ENCODE results near the gene PTPN14.
"Not testable (repeated sequence)": the region's sequence is repeated elsewhere in the genome, so short reads cannot be mapped to it uniquely, and the experiment has no call there.

Gene PTPN14

DNA sequence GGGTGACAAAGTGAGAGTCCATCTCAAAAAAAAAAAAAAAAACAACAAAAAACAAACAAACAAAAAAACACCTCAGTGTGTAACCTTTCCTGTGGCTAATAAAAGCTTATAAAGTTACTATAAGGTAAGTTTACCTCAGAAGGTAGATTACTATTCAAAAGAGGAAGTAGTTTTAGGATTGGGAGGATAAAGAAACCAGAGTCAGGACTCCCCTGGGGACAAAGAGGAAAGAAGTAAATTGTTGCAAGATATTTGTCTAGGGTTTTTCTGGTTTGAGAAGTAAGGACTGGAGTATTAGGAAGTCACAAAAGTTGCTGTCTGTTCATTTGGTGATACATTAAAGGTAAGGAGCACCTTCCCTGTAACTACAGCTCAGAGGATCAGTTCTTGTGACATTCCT lies 27.8 kb upstream of the PTPN14 start:
- peaks cover 13% of the 10 kb centered on the region for H3K9me3 ChIP-seq
- no peaks in the 10 kb centered on the region for H3K4me1 ChIP-seq
- in situ Hi-C loops (cut with MboI; ENCODE audit: low sequenced_read_pairs) = loop anchor here (25.0 kb wide), 1 partner anchor 367 kb away; no protein-coding TSS in a partner anchor
- no peaks in the 10 kb centered on the region for H3K27me3 ChIP-seq (ENCODE audit: low read depth)
- H3K4me3 ChIP-seq = no peak overlapping the region
- no peaks in the 10 kb centered on the region for H3K36me3 ChIP-seq (replicated peaks)
- DNase-seq (ENCODE audit: low spot score in 2 of 2) = no peak

DNA sequence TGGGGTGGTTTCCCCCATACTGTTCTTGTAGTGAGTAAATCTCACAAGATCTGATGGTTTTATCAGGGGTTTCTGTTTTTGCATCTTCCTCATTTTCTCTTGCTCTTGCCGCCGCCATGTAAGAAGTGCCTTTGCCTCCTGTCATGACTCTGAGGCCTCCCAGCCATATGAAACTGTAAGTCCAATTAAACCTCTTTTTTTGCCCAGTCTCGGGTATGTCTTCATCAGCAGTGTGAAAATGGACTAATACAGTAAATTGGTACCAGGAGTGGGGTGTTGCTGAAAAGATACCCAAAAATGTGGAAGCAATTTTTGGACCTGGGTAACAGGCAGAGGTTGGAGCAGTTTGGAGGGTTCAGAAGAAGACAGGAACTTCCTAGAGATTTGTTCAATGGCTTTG lies 24.7 kb upstream of the PTPN14 start:
- not testable (repeated sequence) for DNase-seq (ENCODE audit: low spot score in 2 of 2); H3K4me1 ChIP-seq; H3K4me3 ChIP-seq; H3K27me3 ChIP-seq (ENCODE audit: low read depth); H3K36me3 ChIP-seq (replicated peaks)
- peaks cover 13% of the 10 kb centered on the region for H3K9me3 ChIP-seq
- in situ Hi-C loops (cut with MboI; ENCODE audit: low sequenced_read_pairs) = loop anchor here (25.0 kb wide), 1 partner anchor 364 kb away; no protein-coding TSS in a partner anchor

DNA sequence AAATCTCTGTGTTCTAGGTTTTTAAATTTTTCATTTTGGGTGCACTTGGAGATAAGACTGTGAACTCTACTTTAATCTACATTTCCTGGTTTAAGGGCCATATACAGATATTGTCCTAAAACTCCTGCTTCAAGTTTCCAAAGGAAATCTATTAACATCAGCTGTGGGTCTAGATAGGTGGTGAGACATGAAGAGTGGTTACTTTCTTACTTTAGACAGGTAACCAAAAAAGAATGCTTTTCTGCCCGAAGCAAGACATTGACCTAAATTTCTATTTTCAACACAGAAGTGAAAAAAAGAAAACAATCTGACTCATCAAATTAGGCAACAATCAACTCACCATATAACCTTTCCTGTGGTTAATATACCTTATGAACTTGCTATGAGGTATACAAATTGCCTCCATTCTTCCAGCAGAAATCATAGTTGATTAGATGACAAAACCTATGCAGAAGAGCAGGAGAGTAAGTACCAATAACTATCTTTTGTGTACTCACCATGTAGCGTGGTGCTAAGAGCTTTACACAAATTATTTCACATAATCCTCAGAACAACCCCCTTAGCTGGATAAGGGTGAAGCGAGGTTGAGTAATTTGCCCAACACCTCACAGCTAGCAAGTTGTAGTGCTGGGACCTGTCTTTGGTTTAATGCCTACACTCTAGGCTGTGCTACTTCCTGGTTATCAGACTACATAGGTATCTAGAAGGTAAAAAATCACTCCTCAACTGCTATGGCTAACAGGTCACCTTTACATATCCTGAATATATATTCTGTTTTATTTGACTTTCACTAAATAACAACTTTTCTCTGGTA lies 23.4 kb upstream of the PTPN14 start:
- in situ Hi-C loops (cut with MboI; ENCODE audit: low sequenced_read_pairs) = loop anchor here (25.0 kb wide), 1 partner anchor 363 kb away; no protein-coding TSS in a partner anchor
- H3K4me3 ChIP-seq = no peak overlapping the region
- DNase-seq (ENCODE audit: low spot score in 2 of 2) = no peak
- peaks cover 13% of the 10 kb centered on the region for H3K9me3 ChIP-seq
- no peaks in the 10 kb centered on the region for H3K36me3 ChIP-seq (replicated peaks)
- no peaks in the 10 kb centered on the region for H3K4me1 ChIP-seq
- H3K27me3 ChIP-seq (ENCODE audit: low read depth) = no peaks in the 10 kb centered on the region; the same call in 1 of the 2 replicates

DNA sequence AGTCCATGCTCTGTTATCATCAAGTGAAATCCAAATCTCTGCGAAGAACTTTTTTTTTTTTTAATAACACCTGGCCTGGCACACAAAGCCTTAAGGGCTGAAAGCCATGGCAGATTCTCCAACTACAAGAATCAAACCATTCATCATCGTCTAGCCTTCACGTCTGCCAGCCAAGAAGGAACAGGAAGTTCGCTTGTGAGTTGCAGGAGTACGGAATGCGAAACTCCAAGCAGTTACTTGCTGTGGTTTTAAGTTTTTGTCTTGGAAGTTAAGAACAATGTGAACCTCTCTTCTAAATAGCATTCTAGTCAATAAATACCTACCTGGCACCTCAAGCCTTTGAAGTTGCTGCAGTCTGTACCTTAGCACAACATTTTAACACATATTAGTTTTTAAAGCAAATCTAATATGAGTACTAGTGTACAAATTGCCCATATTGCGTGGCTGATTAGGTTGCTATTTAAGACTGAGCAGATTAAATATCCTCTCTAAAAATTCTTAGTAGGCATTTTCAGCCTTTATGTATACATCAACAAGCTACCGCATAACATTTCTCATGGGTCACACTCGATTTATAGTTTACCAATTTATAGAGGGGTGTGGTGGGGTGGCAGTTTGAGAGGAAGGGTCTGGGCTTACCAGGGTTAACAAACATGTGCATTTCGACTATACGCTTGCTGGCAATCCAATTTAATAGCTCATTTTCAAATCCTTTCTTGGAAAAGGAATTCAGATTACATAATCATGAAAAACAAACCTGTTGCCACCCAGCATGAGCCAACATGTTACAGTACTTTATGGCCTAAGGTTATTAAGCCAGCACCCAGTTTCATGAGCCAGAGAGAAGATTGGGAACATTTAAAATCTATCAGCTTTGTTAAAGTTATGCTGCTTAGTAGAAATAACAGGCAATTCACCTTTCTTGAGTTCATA lies 22.2 kb upstream of the PTPN14 start:
- Histone ChIP-seq H3K9me3 (peaks cover 13% of the 10 kb centered on the region), H3K4me1 (no peaks in the 10 kb centered on the region), H3K36me3 (replicated peaks) (no peaks in the 10 kb centered on the region), H3K4me3 (no peak overlapping the region), H3K27me3 (ENCODE audit: low read depth) (no peaks in the 10 kb centered on the region; the same call in 1 of the 2 replicates)
- no peak for DNase-seq (ENCODE audit: low spot score in 2 of 2)
- in situ Hi-C loops (cut with MboI; ENCODE audit: low sequenced_read_pairs) = no loop called here

DNA sequence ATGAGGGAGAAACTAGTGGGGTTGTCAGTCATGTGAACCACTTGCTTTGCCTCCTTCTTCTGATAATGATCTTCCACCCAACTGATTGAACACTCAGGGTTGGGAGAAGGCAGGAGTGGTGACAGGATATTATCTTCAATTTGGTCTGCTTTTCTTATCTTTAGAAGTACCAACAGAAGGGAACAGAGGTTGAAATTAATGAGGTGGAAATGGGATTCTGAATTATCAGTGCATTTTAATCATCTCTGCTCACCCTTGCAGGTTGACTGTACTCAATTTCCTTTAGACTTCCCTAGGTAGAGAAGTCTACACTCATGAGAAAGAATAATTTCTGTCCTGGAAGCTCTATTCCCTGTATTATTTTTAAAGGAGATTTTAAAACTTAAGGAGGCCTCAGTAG lies 19.9 kb upstream of the PTPN14 start:
- Histone ChIP-seq H3K36me3 (replicated peaks) (no peaks in the 10 kb centered on the region), H3K27me3 (ENCODE audit: low read depth) (no peaks in the 10 kb centered on the region; the same call in 1 of the 2 replicates), H3K4me1 (no peaks in the 10 kb centered on the region), H3K9me3 (peaks cover 5% of the 10 kb centered on the region), H3K4me3 (no peak overlapping the region)
- no peak for DNase-seq (ENCODE audit: low spot score in 2 of 2)
- in situ Hi-C loops (cut with MboI; ENCODE audit: low sequenced_read_pairs) = no loop called here

DNA sequence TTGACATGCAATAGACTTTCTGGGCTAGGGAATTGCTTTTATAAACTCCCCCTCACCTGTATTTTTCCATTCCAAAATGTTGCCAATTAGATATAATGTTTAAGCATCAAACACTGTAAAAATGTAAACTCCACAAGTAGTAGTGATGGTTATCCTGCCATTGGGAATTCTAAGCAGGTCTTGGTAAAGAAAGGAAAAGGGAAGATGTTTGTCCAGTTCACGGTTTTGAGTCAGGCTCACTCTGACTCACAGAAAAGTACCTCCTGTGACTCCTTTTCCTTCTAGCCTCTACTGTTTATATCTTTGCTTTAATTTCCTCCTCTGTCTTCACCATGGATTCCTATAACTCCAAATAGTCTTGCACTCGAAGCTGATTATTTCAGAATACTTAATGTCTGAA lies 19.0 kb upstream of the PTPN14 start:
- Histone ChIP-seq H3K4me3 (no peak overlapping the region), H3K4me1 (no peaks in the 10 kb centered on the region), H3K9me3 (no peaks in the 10 kb centered on the region), H3K27me3 (ENCODE audit: low read depth) (peaks cover under 1% of the 10 kb centered on the region), H3K36me3 (replicated peaks) (no peaks in the 10 kb centered on the region)
- no peak for DNase-seq (ENCODE audit: low spot score in 2 of 2)
- in situ Hi-C loops (cut with MboI; ENCODE audit: low sequenced_read_pairs) = no loop called here

DNA sequence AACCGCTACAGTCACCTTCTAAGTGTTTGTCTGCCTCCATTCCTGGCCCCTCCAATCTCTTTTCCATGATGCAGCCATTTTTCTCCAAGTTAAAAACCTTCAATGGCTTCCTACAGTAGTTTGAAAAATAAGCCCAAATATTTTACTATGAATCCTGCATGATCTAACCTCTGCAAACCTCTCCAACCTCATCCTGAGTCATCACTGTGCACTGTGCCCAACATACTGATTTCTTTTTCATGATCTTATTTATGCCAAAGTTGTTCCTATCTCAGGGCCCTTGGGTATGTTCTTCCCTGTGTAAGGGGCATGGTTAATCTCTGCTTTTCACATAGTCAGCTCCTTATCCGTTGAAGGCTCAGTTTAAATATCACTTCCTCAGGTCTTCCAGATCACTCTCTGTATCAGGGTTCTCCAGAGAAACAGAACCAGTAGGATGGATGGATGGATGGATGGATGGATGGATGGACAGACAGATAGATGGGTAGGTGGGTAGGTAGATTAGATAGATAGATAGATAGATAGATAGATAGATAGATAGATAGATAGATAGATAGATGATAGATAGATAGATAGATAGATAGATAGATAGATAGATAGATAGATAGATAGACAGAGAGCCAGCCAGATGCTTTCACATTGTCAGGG lies 18.1 kb upstream of the PTPN14 start:
- H3K4me1 ChIP-seq = no peaks in the 10 kb centered on the region
- H3K4me3 ChIP-seq = no peak overlapping the region
- DNase-seq (ENCODE audit: low spot score in 2 of 2) = no peak
- in situ Hi-C loops (cut with MboI; ENCODE audit: low sequenced_read_pairs) = no loop called here
- peaks cover 3% of the 10 kb centered on the region for H3K27me3 ChIP-seq (ENCODE audit: low read depth)
- no peaks in the 10 kb centered on the region for H3K36me3 ChIP-seq (replicated peaks)
- no peaks in the 10 kb centered on the region for H3K9me3 ChIP-seq

DNA sequence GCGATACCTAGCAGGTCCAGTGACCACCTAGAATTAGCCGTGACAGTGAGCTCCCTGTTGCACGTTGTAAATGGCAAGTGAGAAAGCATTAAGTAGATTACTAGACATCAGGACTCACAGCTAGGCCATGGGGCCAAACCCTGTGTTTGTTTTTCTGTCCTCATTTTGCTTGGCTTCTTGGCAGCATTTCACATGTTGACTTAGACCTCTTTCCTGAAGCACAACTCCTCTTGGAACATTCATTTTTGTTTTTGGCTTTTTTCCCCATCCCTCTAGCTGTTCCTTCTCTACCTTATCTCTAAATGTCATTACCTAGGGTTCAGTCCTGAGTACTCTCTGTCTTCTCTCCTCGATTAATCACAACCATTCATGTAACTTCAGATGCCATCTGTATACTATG lies 16.9 kb upstream of the PTPN14 start:
- in situ Hi-C loops (cut with MboI; ENCODE audit: low sequenced_read_pairs) = no loop called here
- Histone ChIP-seq H3K27me3 (ENCODE audit: low read depth) (peaks cover 3% of the 10 kb centered on the region; the same call in 1 of the 2 replicates), H3K36me3 (replicated peaks) (no peaks in the 10 kb centered on the region), H3K9me3 (no peaks in the 10 kb centered on the region), H3K4me1 (no peaks in the 10 kb centered on the region), H3K4me3 (no peak overlapping the region)
- no peak for DNase-seq (ENCODE audit: low spot score in 2 of 2)

DNA sequence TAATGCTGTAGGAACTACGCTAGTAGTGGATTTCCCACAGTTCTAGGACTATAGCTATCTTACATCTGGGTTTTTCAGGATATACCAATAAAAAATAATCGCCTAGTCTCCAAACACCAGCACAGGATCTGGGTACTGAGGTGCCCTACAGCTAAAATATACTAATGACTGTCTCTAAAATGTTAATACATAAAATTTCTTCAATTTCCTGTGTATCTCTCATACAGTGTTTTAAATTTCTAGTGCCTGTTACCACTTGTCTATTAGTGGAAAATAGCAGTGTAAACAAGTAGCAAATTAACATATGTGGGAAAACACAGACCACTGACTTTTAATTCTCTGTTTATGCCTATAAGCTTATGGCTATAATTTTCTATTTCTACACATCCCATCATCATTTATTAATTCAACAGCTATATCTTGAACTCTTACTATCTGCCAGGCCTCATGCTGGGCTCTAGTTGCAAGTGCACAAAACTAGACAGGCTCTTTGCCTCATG lies 16.1 kb upstream of the PTPN14 start:
- no peaks in the 10 kb centered on the region for H3K36me3 ChIP-seq (replicated peaks)
- H3K9me3 ChIP-seq = no peaks in the 10 kb centered on the region
- in situ Hi-C loops (cut with MboI; ENCODE audit: low sequenced_read_pairs) = no loop called here
- no peak for DNase-seq (ENCODE audit: low spot score in 2 of 2)
- peaks cover 3% of the 10 kb centered on the region; the same call in 1 of the 2 replicates for H3K27me3 ChIP-seq (ENCODE audit: low read depth)
- H3K4me1 ChIP-seq = no peaks in the 10 kb centered on the region
- H3K4me3 ChIP-seq = no peak overlapping the region

DNA sequence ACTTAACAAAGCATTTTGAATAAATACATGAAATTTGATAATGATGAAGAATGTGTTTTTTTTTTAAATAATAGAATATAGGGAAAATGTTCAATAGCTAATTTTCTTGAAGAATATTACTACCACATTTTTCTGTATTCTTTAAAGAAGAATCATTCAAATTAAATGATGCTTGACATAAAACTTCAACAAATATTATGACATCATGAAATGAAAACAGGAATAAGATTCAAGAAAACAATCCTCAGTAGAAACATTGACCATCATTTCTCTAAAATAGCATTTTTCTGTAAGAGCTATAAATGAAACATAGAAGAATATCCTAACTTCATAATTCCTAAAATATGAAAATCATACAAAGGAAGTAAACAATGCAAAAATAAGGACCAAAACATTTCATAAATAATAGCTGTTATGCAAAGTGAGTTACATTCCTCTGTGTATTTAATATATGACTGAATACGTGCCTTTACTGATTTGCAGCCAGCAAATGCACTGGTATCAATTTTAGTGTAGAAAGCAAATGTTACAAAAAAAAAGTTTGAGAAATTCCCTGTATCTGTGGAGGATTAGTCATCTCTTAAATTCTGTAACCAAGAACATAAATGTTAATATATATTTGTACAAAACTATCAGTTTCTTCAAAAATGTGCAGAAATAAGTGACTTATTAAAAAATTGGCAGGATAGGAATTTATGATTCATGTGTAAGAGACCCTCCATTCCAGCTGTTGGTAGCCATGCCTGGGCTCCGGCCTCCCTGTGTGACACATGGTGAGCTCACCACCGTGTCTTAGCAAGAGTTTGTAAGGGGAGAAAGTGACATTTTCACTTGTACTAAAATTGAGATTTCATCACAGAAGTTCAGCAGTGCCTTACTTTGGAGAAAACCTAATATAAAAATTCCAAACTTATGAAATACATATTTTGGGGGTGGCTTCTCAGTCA lies 15.0 kb upstream of the PTPN14 start:
- in situ Hi-C loops (cut with MboI; ENCODE audit: low sequenced_read_pairs) = no loop called here
- H3K36me3 ChIP-seq (replicated peaks) = no peaks in the 10 kb centered on the region
- no peak overlapping the region for H3K4me3 ChIP-seq
- peaks cover 3% of the 10 kb centered on the region; the same call in 1 of the 2 replicates for H3K27me3 ChIP-seq (ENCODE audit: low read depth)
- DNase-seq (ENCODE audit: low spot score in 2 of 2) = no peak
- no peaks in the 10 kb centered on the region for H3K4me1 ChIP-seq
- H3K9me3 ChIP-seq = no peaks in the 10 kb centered on the region

DNA sequence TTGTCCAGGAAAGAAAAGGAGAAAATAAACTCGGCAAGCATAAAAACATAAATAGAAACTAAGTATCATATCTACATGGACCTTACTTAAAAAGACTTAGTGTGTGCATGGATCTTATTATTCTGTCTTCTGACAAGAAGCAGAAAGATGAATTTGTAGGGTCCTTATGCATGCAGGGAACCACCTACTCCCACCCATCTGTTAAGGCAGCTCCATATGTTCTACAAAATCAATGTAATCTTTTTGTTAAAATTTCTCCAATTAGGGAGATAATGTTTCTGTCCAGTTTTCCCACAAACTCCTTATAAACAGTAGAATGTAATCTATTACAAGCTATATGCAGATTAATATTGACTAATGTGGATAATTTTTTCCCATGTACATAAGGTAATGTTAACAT lies 13.9 kb upstream of the PTPN14 start:
- no peaks in the 10 kb centered on the region for H3K4me1 ChIP-seq
- in situ Hi-C loops (cut with MboI; ENCODE audit: low sequenced_read_pairs) = no loop called here
- H3K9me3 ChIP-seq = no peaks in the 10 kb centered on the region
- DNase-seq (ENCODE audit: low spot score in 2 of 2) = no peak
- no peak overlapping the region for H3K4me3 ChIP-seq
- peaks cover 3% of the 10 kb centered on the region; the same call in 1 of the 2 replicates for H3K27me3 ChIP-seq (ENCODE audit: low read depth)
- H3K36me3 ChIP-seq (replicated peaks) = no peaks in the 10 kb centered on the region

DNA sequence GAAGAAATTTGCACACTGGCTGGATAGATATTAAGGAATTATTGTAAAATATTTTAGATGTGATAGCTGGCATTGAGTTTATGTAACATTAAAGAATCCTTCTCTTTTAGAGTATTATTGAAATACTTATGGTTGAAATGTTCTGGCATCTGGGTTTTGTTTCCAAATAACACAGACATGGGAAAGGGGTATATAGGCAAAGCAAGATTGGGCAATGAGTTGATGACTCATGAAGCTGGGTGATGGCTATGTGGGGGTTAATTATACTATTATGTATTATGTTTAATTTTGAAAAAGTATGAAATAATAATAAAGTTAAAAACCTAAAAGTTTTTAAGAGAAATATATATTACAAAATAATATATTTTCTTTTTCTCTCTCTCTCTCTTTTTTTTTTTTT lies 12.5 kb upstream of the PTPN14 start:
- peaks cover 3% of the 10 kb centered on the region; the same call in 1 of the 2 replicates for H3K27me3 ChIP-seq (ENCODE audit: low read depth)
- no peak overlapping the region for H3K4me3 ChIP-seq
- no peaks in the 10 kb centered on the region for H3K36me3 ChIP-seq (replicated peaks)
- no peaks in the 10 kb centered on the region for H3K4me1 ChIP-seq
- in situ Hi-C loops (cut with MboI; ENCODE audit: low sequenced_read_pairs) = no loop called here
- no peak for DNase-seq (ENCODE audit: low spot score in 2 of 2)
- H3K9me3 ChIP-seq = no peaks in the 10 kb centered on the region

All from HAP-1 (cell line).